HG03378 (cell line): Measurements from ENCODE around the gene PNPT1.
"Not testable (repeated sequence)": the region's sequence is repeated elsewhere in the genome, so short reads cannot be mapped to it uniquely, and the experiment has no call there.

Source experiments
- ATAC-seq: cut with Tn5 transposase; IDR thresholded peaks from one replicate; pipeline ENCODE4 v1.9.1; 2021; ENCODE audit warnings: mild to moderate bottlenecking, moderate library complexity; ENCODE audit not compliant: unreplicated experiment

Gene PNPT1

GRCh38 chr2:55598056-55598795 lies 95.4 kb downstream of the PNPT1 start:
- no peak for ATAC-seq

- ATAC-seq = not testable (repeated sequence)
These were observed 96.8 kb downstream of the PNPT1 start for GRCh38 chr2:55596795-55597194.

- ATAC-seq = no peak
These were observed 98.1 kb downstream of the PNPT1 start for GRCh38 chr2:55595536-55595935.

GRCh38 chr2:55592130-55592529 lies 101.5 kb downstream of the PNPT1 start:
- ATAC-seq = no peak

- peak; percentile 92 for ATAC-seq
These were observed 102.7 kb downstream of the PNPT1 start for GRCh38 chr2:55590810-55591440.

GRCh38 chr2:55585451-55586080 lies 108.1 kb downstream of the PNPT1 start:
- no peak for ATAC-seq
